GM12864 (cell line): Measurements from ENCODE around the gene NDUFB7.

Experiments used
- DNase-seq: peaks from one replicate; pipeline ENCODE4 v3.0.0-alpha.2; 2011; ENCODE audit warnings: low read depth
- H3K4me3 ChIP-seq: 2 replicates; pipeline ENCODE4 v1.5.1; 2011; ENCODE audit warnings: mild to moderate bottlenecking, low read depth, low read length, control low read depth
- TF ChIP-seq, protein P1 (sequence below): IDR thresholded peaks from 2 replicates; pipeline ENCODE4 v1.5.1; 2011; ENCODE audit warnings: low read depth, mild to moderate bottlenecking, moderate library complexity, low read length, control low read depth, inconsistent platforms; ENCODE audit errors: missing control alignments

NDUFB7 gene

DNA sequence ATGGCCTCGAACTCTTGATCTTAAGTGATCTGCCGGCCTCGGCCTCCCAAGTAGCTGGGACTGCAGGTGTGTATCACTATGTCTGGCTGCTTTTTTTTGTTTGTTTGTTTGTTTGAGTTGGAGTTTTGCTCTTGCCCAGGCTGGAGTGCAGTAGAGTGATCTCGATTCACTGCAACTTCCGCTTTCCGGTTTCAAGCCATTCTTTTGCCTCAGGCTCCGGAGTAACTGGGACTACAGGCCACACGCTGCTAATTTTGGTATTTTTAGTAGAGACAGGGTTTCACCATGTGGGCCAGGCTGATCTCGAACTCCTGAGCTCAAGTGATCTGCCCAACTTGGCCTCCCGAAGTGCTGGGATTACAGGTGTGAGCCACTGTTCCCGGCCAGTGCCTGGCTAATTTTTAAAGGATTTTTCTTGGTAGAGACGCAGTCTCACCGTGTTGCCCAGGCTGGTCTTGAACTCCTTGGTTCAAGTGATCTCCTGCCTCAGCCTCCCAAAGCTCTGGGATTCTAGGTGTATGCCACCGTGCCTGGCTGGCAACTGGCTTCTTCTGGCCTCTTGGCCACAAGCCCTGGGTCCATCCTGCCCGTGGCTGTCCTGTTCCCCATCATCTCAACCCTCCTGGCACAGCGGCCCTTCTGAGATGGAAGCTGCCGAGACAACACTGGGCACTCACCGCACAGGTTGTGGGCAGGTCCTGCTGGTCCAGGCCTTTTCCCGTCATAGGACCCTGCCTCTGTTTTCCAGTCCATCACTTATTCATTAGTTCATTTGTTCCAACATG, 30.9 kb downstream of the NDUFB7 start:
- TF ChIP-seq, protein P1, sequence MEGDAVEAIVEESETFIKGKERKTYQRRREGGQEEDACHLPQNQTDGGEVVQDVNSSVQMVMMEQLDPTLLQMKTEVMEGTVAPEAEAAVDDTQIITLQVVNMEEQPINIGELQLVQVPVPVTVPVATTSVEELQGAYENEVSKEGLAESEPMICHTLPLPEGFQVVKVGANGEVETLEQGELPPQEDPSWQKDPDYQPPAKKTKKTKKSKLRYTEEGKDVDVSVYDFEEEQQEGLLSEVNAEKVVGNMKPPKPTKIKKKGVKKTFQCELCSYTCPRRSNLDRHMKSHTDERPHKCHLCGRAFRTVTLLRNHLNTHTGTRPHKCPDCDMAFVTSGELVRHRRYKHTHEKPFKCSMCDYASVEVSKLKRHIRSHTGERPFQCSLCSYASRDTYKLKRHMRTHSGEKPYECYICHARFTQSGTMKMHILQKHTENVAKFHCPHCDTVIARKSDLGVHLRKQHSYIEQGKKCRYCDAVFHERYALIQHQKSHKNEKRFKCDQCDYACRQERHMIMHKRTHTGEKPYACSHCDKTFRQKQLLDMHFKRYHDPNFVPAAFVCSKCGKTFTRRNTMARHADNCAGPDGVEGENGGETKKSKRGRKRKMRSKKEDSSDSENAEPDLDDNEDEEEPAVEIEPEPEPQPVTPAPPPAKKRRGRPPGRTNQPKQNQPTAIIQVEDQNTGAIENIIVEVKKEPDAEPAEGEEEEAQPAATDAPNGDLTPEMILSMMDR: no peak
- no peak for DNase-seq
- H3K4me3 ChIP-seq: no peak overlapping the region

DNA sequence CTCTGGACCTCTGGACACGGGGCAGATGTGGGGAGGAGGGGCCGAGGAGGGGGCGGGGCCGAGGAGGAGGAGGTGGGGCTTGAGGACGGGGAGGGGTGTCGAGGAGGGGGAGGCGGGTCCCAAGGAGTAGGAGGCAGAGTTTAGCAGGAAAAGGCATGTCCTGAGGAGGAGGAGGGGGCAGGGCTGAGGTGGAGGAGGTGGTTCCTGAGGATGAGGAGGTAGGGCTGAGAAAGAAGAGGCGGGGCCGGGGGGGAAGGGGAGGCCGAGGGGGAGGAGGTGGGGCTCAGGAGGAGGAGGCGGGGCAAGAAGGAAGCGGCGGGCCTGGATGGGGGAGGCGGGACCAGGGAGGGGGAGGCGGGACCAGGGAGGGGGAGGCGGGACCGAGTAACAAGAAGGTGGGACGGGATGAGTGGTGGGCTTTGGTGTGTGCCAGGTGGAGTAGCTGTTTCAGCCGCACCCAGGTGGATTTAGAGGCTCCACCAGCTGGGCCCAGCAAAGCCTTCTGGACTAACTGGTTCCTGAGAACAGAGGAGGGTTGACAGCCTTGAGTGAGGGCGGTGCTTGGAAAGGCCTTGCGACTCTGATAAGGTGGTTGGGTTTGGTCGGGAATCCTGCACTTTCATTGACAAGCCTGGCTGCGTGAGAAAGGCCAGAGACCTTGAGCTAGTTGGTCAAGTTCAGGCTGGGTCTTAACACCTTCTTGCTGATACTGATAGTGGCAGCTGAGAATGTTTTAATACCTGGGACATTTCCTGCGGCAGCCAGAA, 34.8 kb downstream of the NDUFB7 start:
- no peak overlapping the region for H3K4me3 ChIP-seq
- DNase-seq: no peak

DNA sequence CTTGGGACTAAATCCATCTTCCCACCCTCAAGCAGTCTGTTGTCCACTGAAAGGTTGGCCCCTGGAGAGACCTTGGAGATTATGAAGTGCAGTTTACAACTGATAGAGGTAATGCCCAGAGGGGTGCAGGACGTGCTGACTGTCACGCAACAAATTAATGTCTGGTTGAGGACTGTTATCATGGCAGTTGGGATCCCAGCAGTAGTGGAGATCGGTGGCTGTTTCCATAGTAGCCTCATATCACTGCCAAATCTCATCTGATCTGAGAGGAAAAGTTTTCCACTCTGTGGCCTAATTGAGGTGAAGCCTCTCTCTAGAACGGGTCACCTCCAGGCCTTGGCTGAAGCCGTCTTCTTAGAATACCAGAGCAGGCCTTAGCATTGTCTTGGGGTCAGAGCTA, 38.4 kb downstream of the NDUFB7 start:
- DNase-seq: no peak
- TF ChIP-seq, protein P1: no peak
- no peak overlapping the region for H3K4me3 ChIP-seq

More for the DNA sequence above, 34.8 kb downstream of the NDUFB7 start:
- TF ChIP-seq, protein P1: no peak

DNA sequence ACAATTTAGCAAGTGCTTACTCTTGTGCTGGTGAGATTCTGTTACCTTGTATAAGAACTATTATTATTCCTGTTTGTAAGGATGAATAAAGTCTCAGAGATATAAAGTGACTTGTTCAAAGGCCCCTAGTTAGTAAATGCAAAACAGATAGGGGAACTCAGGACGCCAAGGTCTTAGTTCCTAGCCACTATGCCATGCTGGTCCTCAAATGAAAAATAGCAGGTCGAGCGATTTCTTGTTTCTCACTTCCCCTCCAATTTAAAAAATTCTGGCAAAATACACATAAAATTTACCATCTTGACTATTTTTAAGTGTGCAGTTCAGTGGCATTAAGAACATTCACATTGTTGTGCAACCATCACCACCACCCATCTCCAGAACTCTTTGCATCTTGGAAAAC, 41.4 kb downstream of the NDUFB7 start:
- TF ChIP-seq, protein P1: no peak
- H3K4me3 ChIP-seq: peak overlapping the region; percentile 88; the same call in 1 of the 2 replicates
- DNase-seq: no peak

DNA sequence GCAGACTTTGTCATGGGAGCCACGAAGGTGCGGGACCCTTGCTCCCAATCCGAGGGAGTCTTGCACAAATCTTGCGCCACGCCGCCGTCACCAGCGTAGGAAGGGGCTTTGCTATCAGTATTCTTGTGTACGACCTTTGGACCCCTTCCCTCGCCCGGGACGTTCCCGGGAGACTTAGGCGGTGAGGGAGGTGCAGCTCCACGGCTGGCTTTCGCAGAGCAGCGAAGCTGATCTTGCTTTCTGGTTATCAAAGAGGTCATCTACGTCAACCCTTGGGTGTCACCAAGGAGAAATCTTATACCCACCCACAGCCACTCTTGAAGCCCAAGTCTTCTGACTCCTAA, 41.9 kb downstream of the NDUFB7 start:
- H3K4me3 ChIP-seq: peak overlapping the region; percentile 88
- TF ChIP-seq, protein P1: no peak
- no peak for DNase-seq

DNA sequence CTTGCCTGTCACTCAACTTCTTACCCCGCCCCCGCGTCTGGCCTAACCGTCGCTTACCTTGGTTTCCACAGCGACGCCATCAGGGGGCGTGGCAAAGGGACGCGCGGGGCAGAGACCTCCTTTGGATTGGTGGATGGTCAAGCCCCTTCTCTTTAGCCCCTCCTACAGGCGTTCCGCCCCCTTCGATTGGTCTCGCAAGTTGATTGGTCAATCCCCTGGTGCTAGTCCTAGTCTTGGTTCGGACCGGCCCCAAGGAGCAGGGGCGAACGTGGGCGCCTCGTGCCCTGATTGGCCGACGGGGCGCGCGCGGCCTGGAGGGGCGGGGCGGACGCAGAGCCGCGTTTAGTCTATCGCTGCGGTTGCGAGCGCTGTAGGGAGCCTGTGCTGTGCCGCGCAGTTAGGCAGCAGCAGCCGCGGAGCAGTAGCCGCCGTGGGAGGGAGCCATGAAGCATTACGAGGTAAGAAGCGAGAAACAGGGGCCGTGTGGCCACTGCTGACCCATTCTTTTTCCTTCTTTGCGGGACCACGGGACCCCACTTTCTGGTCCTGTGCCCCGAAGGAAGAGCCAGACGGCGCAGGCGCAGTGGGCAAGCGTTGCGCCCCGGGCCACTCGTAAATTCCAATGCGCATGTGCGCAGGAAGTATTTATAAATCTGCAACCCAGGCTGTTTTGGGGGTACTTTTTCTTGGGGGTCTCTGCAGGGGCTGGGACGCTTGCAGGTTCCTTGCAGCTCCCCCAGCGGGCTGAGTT, 42.4 kb downstream of the NDUFB7 start, which contains the start of gene TECR:
TECR (plus strand) TSS at position 341 of the 751 bp plus-strand sequence; CDS start at position 444, 103 bp downstream.
- DNase-seq: peak; percentile 100
- peak within 1 kb of the TSS; percentile 88 for H3K4me3 ChIP-seq
- TF ChIP-seq, protein P1: no peak
